ENCODE measurements around the gene BTBD16. TPM values are rescaled to one million over a fixed set of nuclear protein-coding genes. Genes with fewer than 3 reads are reported as not detected.
A peak's percentile ranks its signal among the peaks of the same experiment; 100 is the strongest.

Gene BTBD16
- total RNA-seq, 2 donors from 2014 or later: not detected

DNA sequence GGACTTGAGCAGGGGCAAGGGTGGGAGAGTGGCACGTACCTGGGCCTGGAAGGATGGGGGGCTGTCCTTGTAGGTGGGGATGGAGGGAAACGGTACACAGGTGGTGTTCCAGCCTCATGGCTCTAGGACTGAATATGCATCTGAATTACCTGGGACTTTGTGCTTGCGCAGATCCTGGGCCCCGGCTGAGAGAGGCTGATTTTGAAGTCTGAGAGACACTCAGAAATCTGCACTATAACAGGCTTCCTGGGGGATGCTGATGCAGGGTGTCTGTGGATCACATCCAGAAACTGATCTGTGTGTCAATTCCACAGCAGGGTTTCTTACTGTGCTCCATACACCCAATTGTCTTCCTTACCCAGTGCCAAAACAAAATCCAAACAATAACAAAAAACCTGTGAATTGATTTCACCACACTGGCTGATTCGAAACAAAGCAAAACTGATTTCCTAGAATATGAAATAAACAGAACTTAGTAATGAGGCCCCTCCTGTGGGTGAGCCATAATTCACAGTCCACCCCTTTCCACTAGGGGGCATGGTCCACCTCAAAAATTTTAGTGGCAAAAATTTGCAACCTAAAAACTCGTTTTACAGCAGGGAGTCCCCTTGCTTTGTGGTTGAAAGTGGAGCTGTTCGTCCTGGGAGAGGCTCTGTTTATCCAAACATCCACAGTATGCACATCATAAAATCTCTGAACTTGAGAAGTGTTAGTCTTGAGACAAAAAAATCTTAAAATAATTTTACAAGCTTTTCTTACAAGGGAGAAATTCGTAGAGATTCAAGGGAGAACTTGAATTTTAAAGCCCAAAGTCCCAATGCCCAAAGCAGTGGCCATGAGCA is 71.4 kb downstream of the BTBD16 start:
- peak; percentile 63 to 67 for ATAC-seq (replicated peaks in 1 of 2)

DNA sequence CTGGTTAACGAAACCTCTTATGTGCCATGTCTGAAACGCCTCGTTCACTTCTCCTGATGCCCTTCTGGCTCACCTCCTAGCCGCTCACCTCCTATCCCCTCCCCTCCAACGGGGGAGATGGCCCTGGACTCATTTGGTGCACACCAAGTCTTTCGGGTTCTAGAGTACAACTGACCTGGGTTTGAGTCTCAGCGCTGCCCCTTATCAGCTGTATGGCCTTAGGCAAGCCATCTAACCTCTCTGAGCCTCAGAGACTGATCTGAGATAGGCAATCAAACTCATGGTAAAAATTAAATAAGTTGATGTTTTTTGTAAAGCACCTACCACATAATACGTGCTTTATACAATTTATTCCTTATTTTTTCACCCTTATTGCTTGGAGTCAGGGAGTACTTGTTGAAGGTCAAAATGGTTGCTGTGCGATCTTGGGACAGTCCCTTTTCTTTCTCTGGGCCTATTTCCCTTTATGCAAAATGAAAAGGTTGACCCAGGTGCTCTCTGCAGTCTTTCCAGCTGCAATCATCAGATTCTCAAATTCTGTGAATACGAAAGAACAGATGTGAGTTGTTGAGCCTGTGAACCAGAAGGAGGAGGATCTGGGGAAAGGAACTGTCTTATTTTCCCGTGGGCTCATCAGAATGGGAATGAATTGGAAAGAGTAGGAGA is 72.2 kb downstream of the BTBD16 start:
- ATAC-seq (replicated peaks in 1 of 2): no peak
- H3K36me3 Mint-ChIP-seq (ENCODE audit: insufficient read depth in 2 of 2): no peaks in the 10 kb centered on the region
- no peak overlapping the region for H3K4me3 Mint-ChIP-seq
- H3K9me3 Mint-ChIP-seq: no peaks in the 10 kb centered on the region
- no peak for DNase-seq
- no peak overlapping the region for H3K27ac Mint-ChIP-seq
- peaks cover 6% of the 10 kb centered on the region for H3K27me3 Mint-ChIP-seq (ENCODE audit: low read depth)
- H3K4me1 Mint-ChIP-seq (ENCODE audit: low read depth): peaks cover 19% of the 10 kb centered on the region

More for the DNA sequence above, 71.4 kb downstream of the BTBD16 start:
- Mint-ChIP-seq H3K4me3 (no peak overlapping the region), H3K27ac (peak overlapping the region; percentile 24), H3K9me3 (no peaks in the 10 kb centered on the region), H3K36me3 (ENCODE audit: insufficient read depth in 2 of 2) (no peaks in the 10 kb centered on the region), H3K27me3 (ENCODE audit: low read depth) (peaks cover 12% of the 10 kb centered on the region), H3K4me1 (ENCODE audit: low read depth) (peaks cover 19% of the 10 kb centered on the region)
- peak; percentile 52 to 68 for DNase-seq

DNA sequence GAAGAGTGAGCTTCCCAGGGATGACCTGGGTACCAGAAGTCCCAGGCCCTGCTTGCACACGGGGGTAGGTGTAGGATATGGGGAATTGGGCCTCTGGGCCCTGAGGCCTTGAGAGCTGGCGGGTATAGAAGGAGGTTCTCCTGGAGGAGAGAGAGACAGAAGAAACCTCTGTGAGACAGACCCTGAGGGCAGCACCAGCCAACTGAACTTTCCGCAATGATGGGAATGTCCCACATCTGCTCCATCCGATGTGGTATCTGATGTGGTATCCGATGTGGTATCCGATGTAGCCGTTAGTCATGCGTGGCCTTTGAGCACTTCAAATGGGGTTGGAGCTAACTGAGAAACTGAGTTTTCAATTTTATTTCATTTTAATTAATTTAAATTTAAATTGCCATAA is 72.8 kb downstream of the BTBD16 start:
- no peak for DNase-seq
- Mint-ChIP-seq H3K36me3 (ENCODE audit: insufficient read depth in 2 of 2) (no peaks in the 10 kb centered on the region), H3K4me1 (ENCODE audit: low read depth) (peaks cover 19% of the 10 kb centered on the region), H3K27me3 (ENCODE audit: low read depth) (peaks cover 6% of the 10 kb centered on the region), H3K9me3 (no peaks in the 10 kb centered on the region), H3K4me3 (no peak overlapping the region), H3K27ac (no peak overlapping the region)
- no peak for ATAC-seq (replicated peaks in 1 of 2)

DNA sequence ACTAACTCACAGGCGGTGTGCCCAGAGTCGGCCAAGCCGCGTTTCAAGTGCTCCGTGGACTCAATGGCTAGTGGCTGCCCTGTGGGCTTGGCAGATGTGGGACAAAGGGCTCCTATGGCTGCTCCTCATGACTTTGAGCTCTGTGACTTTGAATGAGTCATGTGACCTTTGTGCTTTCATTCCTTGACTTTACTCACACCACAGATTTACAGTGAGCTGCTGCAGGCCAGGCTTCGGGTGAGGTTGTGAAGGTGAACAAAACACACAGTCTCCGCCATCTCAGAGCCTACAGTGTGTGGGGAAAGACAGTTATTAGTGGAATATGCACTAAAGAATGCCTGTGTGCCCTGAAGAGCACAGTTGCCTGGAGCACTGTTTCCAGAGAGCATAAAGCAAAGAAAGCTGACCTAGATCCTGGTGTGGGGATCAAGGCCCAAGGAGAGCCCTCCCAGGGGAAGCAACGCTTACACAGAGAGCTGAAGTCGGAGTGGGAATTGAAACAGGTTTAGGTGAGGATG is 73.7 kb downstream of the BTBD16 start:
- no peak overlapping the region for H3K27ac Mint-ChIP-seq
- DNase-seq (peak; percentile 3 to 13), ATAC-seq (replicated peaks in 1 of 2) (peak; percentile 61 to 70)
- no peaks in the 10 kb centered on the region for H3K36me3 Mint-ChIP-seq (ENCODE audit: insufficient read depth in 2 of 2)
- H3K4me1 Mint-ChIP-seq (ENCODE audit: low read depth): peaks cover 19% of the 10 kb centered on the region
- peaks cover 6% of the 10 kb centered on the region for H3K27me3 Mint-ChIP-seq (ENCODE audit: low read depth)
- no peaks in the 10 kb centered on the region for H3K9me3 Mint-ChIP-seq
- H3K4me3 Mint-ChIP-seq: no peak overlapping the region

DNA sequence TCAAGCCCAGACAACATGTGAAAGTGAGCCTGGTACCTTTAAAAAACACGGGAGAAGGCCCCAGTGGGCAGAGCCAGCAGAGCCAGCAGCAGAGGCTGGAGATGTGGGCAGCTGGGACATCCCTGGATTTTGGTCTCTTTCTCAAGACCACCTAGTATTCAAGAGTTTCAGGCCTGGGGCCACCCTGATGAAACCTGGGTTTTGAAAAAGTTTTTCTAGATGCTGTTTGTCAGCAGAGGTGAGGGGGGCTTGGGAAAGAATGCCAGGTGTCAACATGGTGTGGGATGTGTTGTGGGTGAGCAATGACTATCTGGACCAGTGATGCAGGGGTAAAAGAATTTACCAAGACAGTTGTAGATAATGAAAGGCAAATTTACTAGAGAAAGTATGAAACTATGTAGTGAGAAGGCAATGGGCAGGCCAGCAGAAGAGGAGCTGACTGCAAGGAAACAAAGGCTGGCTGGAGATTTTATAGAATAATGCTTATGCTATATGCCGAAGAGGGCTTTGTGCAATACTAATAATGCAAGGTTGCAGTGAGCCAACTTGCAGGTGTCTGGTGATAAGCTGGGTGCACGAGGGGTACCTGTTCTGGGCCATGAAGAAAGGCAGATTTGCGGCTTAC is 75.3 kb downstream of the BTBD16 start:
- peaks cover 19% of the 10 kb centered on the region for H3K4me1 Mint-ChIP-seq (ENCODE audit: low read depth)

DNA sequence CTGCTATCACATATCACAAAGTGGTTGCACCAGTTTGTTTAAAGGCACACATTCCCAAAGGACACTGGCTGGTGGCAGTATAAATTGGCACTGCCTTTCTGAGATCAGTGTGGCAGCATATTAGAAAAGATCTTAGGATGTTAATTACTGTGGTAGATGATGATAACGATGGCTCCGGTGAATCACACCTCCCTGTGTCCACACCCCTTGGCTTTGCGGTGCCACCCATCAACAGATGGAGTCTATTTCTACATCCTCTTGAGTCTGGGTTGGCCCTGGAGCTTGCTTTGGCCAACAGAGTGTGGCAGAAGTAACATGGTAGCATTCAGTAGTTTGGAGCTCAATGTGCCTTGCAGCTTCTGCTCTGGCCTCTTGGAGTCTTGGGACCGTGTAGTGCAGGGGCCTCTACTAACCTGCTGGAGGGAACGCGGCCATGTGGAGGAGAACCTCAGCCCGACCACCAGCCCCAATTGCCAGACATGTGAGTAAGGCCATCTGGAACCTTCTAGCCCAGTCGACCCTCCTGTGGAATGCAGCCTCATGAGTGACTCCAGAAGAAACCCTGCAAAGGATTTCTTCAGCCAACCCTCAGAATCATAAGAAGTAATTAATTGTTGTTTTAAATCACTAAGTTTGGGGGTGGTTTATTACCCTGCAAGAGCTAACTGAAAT is 76.2 kb downstream of the BTBD16 start:
- Mint-ChIP-seq H3K27ac (no peak overlapping the region), H3K4me3 (no peak overlapping the region), H3K36me3 (ENCODE audit: insufficient read depth in 2 of 2) (no peaks in the 10 kb centered on the region), H3K9me3 (no peaks in the 10 kb centered on the region), H3K4me1 (ENCODE audit: low read depth) (peaks cover 18% of the 10 kb centered on the region), H3K27me3 (ENCODE audit: low read depth) (peaks cover 13% of the 10 kb centered on the region)
- ATAC-seq (replicated peaks in 1 of 2) (no peak), DNase-seq (no peak)

More for the DNA sequence above, 75.3 kb downstream of the BTBD16 start:
- Mint-ChIP-seq H3K4me3 (no peak overlapping the region), H3K27me3 (ENCODE audit: low read depth) (peaks cover 13% of the 10 kb centered on the region), H3K27ac (no peak overlapping the region), H3K9me3 (no peaks in the 10 kb centered on the region), H3K36me3 (ENCODE audit: insufficient read depth in 2 of 2) (no peaks in the 10 kb centered on the region)
- ATAC-seq (replicated peaks in 1 of 2): no peak
- no peak for DNase-seq

DNA sequence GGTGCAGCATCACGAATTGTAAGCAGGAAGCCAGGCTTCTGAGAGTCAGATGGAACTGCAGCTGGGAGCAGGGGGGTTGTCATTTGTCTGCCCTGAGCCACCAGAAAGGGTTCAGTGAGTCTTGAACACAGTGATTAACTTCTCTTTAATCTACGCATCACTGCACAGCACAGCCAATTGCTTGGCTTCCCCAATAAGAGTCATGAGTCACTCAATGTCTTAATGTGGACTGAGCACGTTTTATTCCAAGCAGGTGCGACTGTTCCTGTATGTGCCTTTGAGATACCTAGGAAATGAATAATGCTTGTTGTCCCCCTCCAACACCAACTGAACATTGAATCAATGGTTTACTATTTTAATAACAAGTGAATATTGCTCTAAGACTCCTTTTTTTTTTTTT is 77.4 kb downstream of the BTBD16 start:
- no peaks in the 10 kb centered on the region for H3K9me3 Mint-ChIP-seq
- peaks cover 8% of the 10 kb centered on the region for H3K4me1 Mint-ChIP-seq (ENCODE audit: low read depth)
- ATAC-seq (replicated peaks in 1 of 2): no peak
- peaks cover 13% of the 10 kb centered on the region for H3K27me3 Mint-ChIP-seq (ENCODE audit: low read depth)
- no peak for DNase-seq
- no peak overlapping the region for H3K27ac Mint-ChIP-seq
- no peaks in the 10 kb centered on the region for H3K36me3 Mint-ChIP-seq (ENCODE audit: insufficient read depth in 2 of 2)
- H3K4me3 Mint-ChIP-seq: no peak overlapping the region

DNA sequence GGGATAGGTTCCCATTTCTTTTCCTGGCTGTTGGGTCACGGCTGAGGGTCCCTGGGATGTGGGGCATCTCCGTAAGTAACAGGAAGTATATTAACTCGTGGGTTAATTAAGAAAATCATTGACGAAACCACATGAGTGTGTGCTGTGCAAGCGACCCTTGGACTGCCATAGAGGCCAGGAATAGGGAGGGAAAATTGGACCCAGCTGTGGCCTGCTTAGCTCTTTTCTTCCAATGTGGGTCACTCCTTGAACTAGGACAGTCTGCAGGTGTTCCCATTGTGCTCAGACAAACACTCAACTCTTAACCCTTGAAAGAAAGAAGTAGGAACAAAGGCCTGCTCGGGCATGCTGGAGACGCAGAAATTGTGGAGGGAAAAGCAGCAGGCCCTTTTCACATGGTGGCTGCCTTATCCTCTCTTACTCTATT is 77.9 kb downstream of the BTBD16 start:
- Mint-ChIP-seq H3K9me3 (no peaks in the 10 kb centered on the region), H3K4me3 (no peak overlapping the region), H3K27me3 (ENCODE audit: low read depth) (peaks cover 17% of the 10 kb centered on the region), H3K27ac (no peak overlapping the region), H3K36me3 (ENCODE audit: insufficient read depth in 2 of 2) (no peaks in the 10 kb centered on the region), H3K4me1 (ENCODE audit: low read depth) (peaks cover 8% of the 10 kb centered on the region)
- DNase-seq: no peak
- ATAC-seq (replicated peaks in 1 of 2): no peak

DNA sequence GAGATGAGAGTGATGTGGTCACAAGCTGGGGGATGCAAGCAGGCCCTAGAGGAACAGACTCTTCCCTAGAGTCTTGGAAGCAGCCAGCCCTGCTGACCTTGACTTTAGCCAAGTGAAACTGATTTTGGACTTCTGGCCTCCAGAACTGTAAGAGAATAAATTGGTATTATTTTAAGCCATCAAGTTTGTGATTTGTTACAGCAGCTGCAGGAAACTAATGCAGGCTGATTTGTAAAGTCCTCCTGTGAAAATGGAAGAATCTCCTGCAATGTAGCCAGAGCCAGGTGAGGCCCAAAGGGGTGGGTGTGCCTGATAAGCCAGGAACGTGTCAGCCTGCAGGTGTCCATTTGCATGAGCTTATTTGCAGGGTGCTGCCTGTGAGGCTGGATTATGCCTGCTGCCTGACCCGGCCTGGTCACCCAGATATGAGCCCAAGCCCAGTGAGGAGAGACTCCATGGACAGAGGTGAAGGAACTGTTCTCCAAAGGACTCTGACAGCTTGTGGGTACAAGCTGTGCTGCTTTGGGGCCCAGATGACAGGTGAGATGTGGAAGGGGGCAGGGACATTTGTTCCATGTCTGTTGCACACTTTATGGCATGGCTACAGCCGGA is 78.8 kb downstream of the BTBD16 start:
- ATAC-seq (replicated peaks in 1 of 2) (no peak), DNase-seq (no peak)
- peaks cover 3% of the 10 kb centered on the region for H3K4me1 Mint-ChIP-seq (ENCODE audit: low read depth)
- H3K4me3 Mint-ChIP-seq: no peak overlapping the region
- H3K27me3 Mint-ChIP-seq (ENCODE audit: low read depth): peaks cover 15% of the 10 kb centered on the region
- H3K27ac Mint-ChIP-seq: no peak overlapping the region
- no peaks in the 10 kb centered on the region for H3K9me3 Mint-ChIP-seq
- no peaks in the 10 kb centered on the region for H3K36me3 Mint-ChIP-seq (ENCODE audit: insufficient read depth in 2 of 2)

DNA sequence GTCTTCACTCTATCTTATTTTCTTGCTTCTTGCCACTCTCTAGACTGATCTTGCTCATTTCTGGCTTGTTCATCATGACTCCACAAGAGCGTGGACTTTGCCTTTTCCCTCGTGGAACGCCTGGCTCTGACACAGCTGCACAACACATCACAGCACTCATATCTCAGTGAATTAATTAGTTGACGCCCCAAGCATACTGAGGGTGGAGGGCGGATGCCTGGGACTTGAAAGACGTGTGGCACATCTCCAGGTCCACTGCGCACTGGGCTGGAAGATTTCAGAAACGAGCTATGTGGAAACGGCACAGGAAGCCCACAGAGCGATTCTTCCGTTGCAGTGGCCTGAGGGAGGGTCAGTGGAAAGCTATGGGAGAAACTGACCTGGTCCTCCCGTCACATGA is 79.8 kb downstream of the BTBD16 start:
- DNase-seq (no peak), ATAC-seq (replicated peaks in 1 of 2) (no peak)
- Mint-ChIP-seq H3K9me3 (no peaks in the 10 kb centered on the region), H3K4me1 (ENCODE audit: low read depth) (no peaks in the 10 kb centered on the region), H3K36me3 (ENCODE audit: insufficient read depth in 2 of 2) (no peaks in the 10 kb centered on the region), H3K4me3 (no peak overlapping the region), H3K27ac (no peak overlapping the region), H3K27me3 (ENCODE audit: low read depth) (peaks cover 13% of the 10 kb centered on the region)

DNA sequence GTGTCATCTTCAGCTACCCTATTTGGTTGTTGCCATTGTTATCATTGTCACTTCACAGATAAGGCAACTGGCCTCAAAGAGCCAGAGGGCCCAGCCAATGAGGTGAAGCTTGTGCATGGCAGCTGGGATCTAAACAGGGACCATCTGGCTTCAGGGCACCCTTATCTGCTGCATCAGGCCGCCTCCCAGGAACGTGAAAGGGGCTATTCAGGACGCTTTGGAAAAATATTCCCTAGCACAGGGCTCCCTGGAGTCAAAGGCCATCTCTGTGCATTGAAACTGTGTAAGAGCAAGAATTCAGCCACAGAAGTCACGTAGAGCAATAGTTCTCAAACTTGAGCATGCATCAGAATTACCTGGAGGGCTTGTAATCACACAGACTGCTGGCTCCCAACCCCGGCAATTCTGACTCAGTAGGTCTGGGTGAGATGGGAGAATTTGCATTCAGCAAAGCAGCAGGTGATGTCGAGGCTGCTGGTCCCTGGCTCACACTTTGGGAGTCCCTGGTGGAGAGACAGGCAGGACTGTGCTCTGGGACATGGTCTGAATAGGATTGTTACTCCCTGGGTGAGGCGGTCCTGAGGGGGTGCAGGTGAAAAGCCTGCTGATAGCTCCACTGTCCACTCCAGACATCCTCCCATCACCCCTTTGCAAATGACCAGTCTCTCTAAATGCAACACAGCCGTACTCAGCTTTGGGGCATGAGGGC is 81.9 kb downstream of the BTBD16 start:
- Mint-ChIP-seq H3K36me3 (ENCODE audit: insufficient read depth in 2 of 2) (no peaks in the 10 kb centered on the region), H3K27me3 (ENCODE audit: low read depth) (peaks cover 13% of the 10 kb centered on the region), H3K9me3 (no peaks in the 10 kb centered on the region), H3K4me3 (no peak overlapping the region), H3K4me1 (ENCODE audit: low read depth) (no peaks in the 10 kb centered on the region), H3K27ac (no peak overlapping the region)
- ATAC-seq (replicated peaks in 1 of 2) (no peak), DNase-seq (no peak)

DNA sequence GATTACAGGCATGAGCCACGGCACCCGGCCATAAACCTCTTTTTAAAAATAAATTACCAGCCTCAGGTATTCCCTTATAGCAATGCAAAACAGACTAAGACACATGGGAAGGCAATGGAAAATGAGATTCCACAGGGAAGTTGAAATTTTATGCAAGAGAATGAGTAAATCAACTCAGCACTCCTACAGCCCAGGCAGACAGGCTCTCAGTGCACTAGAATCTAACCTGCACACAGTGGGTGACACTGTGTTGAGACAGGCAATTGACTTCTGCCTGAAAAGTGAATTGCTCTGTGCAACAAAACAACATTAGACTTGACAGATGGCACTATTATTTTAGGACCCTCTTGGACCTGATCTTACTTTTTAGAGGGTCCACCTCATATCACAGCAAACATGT is 83.3 kb downstream of the BTBD16 start:
- DNase-seq (no peak), ATAC-seq (replicated peaks in 1 of 2) (no peak)
- Mint-ChIP-seq H3K4me3 (no peak overlapping the region), H3K27me3 (ENCODE audit: low read depth) (peaks cover 13% of the 10 kb centered on the region), H3K9me3 (peaks cover 3 to 5% of the 10 kb centered on the region in 2 donors), H3K27ac (no peak overlapping the region), H3K36me3 (ENCODE audit: insufficient read depth in 2 of 2) (peaks cover 0 to 9% of the 10 kb centered on the region in 2 donors), H3K4me1 (ENCODE audit: low read depth) (no peaks in the 10 kb centered on the region)
